Fibroblast of skin of left quadriceps (primary cell): Measurements from ENCODE around the gene ADRB1.

Source experiments
- DNase-seq, 2 experiments: peaks; one replicate each; pipeline ENCODE4 v3.0.0-alpha.2; 2013; ENCODE audit warnings: low read depth in 2 of 2

ADRB1 gene

DNA sequence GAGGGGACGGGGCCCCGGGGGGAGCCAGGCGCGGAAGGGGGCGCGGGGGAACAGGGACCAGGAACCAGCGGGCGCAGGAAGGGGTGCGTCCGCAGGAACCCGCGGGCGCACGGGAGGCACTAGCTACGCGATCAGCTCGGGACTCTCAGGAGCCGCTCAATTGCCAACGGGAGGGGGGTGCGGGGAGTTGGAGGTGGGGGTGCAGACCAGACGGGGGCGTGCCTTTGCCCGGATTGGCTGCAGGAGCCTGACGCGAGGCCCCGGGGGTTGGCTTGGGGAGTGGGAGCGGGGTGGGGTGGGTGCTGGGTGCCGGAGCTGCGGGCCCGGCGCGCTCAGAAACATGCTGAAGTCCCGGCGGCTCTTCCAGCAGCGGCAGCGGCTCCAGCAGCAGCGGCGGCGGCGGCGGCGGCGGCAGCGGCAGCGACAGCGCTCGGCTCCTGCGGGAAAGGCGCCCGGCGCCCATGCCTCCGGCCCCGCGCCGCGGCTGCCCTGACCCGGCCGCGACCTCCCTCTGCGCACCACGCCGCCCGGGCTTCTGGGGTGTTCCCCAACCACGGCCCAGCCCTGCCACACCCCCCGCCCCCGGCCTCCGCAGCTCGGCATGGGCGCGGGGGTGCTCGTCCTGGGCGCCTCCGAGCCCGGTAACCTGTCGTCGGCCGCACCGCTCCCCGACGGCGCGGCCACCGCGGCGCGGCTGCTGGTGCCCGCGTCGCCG lies at the start of gene ADRB1:
TSS of gene ADRB1 (plus strand) at position 335 of the 715 bp plus-strand sequence. CDS start at position 602, 267 bp downstream.
- no peak for DNase-seq

DNA sequence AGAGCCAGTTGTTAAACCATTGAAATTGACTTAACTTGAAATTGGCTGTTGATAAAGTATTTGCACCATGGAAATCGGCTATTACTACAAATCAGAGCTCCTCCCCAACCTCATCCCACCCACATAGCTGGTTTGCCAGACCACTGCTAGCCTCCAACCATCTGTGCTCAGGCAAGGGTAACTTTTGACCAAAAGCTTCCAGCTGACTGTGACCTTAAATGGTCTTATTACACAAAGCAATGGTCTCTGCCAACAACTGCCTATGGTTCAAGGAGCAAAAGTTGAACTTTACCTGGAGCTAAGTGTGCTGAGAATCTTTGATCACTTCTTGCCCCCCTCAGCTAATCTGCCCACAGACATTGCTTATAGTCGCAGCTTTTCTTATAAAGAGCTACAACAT lies 48.5 kb upstream of the ADRB1 start:
- no peak for DNase-seq

DNA sequence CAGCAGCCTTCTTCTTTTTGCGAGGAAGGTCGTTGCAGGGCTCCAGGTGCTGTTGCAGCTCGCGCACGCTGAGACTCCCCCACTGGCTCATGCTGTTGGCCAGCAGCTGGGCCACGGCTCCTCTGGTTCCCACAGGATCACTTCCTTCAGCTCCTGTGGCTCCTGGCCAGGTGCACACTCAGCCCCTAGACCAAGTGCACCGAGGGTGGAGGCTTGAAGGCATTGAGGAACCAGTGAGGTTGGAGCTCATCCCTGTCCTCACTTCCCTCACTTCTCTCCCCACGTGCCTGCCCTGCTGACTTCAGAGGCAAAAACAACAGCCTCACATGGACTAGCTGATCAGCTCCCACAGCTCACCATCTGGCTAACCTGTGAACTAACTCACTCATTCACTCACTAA lies 46.2 kb upstream of the ADRB1 start:
- DNase-seq = no peak

DNA sequence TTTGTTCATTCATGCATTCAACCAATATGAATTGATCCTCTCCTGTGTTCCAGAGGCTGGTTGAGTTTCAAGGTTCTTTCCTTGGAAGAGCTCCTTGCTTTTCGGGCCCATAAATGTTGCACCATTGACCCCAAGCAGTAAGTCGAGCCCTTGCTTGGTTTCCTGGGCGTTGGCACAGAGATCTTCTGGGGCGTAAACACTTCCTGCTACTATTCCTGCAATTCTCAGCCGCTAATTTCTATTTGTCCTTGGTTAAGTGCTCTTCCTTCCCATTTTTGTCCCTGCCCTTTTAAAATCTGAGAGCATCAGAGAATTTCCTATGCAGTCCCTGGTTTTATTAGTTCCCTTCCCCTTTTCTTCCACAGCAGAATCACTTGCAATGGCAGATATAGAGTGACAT lies 44.1 kb upstream of the ADRB1 start:
- no peak for DNase-seq

DNA sequence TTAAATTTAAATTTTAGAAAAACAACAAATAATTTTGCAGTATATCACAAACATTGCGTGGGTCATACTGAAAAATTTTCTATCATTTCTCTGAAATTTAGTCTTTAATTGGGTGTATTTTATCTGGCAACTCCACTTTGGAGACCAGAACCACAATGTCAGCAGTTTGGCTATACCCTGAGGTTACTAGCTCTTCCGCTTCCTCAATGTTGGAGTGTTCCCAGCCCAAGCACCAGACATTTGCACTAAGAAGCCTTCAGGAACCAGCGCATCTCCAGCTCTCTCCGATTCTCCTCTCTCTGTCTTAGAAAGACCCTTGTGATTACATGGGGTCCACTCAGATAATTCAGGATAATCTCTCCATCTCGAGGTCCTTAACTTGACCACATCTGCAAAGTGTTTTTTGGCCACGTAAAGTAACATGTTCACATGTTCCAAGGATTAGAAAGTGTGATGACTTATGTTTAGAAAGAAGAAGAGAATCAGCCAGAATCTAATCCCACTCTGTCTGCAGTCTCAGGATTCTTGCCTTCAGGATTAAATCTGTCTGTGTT lies 43.1 kb upstream of the ADRB1 start:
- DNase-seq = no peak

DNA sequence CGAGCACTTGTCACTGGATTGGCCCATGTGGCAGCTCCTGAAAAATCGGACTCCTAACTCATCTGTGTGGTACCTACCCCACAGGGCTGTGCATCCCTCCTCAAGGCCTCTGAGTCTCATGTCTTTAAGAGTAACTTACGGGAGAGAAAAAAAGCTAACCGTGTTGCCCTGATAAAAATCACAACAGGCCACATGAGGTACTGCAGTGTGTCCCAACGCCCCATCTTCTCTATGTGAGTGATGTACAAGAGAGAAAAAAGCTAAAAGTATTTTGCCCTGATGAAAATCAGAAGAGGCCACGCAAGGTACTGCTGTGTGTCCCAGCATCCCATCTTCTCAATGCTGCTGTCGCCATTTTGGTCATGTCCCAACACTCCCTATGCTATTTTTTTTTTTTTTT lies 41.2 kb upstream of the ADRB1 start:
- DNase-seq = no peak

DNA sequence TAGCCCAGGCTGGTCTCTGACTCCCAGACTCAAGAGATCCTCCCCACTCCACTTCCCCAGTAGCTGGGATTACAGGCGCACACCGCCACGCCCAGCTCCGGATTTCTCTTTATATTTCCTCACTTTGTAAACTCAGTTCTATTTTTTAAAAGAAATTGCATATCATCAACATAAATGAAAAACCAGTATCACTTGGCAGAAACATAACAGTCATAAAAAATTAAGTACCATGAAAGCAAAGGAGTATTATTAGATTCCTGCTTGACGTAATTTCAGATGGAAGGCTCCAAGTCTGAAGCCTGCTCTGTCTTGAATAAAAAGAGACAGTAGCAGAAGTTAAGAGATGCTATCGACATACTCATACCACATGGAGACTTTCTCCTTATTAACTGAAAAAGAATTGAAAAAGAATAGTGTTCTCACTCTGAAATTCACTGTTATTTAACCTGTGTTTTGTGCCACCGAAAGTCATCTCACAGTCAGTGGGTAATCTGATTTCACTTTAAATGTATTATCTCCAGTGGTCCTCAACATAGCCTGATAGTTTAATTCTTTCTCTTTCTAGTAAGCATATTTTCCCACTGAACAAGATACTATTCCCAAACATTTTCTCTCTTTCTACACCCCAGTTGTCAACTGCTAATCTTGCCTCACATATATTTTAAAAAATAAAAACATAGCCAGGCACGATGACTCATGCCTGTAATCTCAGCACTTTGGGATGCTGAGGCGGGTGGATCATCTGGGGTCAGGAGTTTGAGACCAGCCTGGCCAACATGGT lies 40.3 kb upstream of the ADRB1 start:
- no peak for DNase-seq

DNA sequence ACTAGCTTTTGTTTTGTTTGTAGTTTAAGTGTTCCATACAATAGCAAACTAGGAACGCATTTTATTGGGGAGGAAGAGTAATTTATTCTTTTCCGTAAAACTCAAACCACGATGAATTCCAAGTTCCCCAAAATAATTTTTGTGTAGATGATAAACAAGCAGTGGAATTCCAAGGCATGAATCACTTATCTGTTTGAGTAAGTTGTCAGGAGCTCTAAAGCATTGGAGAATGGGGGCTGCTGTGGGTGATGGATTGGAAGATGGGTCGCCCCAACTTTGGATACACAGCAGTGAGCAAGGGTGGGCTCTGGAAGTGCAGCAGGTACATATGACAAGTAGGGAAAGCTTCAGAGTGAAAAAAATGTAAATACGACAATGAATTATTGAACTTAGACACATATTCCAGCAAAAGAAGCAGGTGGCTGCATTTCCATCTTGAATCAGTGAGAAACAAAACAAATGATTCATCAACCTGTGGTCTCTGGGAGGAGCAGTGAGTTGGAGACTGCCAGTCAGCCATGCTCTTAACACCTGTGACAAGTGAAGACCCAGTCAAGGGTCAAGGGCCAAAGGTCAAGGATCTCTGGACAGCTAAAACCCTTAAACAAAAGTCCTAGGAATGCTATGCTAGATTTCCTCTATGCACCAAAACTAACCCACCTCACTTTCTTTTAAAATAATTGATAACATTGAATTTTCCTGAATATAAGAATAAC lies 34.2 kb upstream of the ADRB1 start:
- no peak for DNase-seq

DNA sequence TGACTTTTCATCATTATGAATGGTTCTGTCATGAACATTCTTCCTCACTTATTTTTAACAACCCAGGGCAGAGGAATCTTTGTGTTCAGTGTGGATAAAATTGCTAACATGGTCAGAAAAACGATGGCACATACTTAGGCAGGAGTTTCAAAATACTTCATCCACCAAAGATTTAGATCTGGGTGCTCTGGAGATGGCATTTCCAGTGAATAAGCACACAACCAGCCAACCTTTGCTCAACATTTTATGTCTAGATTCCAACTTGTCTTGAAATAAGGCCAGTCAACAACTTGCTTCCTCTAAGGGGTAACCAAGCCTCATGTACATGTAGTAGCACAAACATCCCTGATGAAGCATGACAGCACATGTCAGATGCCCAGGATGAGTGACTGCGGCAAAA lies 33.4 kb upstream of the ADRB1 start:
- DNase-seq = no peak

DNA sequence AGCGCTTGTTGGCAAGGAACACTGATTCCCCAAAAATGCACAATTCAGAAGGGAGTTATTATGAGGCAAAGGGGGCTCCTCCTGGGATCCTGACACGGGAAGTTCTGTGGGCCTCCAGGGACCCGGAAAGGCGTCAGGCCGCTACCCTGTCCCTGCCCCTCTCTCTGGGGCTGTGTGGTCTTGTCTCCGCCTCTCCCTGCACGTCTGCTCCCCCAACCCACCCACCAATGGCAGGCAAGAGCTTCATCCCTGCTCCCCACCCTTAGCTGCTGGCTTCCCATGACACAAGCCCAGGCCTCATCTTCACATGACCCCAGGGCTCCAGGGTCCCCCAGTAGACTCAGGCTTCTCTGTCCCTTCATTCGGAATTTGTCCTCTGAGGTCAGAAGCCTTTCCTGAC lies 31.0 kb upstream of the ADRB1 start:
- DNase-seq = no peak

DNA sequence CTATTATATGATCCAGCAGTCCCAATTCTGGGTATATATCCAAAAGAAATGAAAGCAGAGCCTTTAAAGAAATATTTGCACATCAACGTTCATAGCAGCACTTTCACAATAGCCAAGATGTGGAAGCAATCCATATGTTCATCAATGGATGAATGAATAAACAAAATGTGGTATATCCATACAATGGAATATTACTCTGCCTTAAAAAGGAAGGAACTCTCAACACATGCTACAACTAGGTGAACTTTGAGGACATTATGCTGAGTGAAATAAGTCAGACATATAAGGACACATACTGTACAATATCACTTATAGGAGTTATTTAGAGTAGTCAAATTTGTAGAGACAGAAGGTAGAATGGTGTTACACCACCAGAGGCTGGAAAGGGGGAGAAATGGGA lies 28.0 kb upstream of the ADRB1 start:
- no peak for DNase-seq

DNA sequence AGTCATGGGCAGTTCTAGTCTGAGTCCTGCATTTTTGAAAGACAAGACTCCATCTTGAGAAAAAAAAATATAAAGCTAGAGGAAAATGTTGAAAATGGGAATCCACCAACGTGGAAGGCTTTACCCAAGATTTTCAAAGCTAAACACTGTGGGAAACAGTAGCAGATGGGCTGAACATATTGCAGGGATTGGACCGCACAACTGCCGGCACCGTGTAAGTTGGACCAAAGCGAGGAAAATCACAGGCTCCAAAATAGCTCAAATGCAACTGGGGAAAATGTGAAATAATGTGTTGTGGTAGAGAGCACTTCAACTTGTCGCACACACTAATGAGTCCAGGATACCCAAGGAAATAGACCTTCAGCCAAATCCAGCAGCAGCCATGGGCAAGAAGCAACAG lies 26.4 kb upstream of the ADRB1 start:
- DNase-seq = no peak

DNA sequence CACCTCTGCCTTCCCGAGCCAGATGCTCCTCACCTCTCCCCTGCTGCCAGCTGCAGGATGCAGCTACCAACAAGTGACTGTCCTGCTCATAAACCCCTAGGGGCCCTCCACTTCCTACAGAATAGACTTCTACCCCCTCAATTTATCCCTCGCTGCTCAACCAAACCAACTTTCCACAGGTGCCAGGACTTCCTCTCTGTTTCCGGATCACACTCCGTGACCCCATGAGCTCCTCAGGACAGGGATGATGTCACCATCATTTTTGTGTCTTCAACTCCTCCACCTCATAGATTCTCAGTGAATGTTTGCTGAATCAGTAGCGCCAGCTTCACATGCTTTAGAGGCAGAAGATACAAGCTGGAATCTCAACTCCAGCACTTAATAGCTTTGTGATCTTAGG lies 25.8 kb upstream of the ADRB1 start:
- DNase-seq = no peak

DNA sequence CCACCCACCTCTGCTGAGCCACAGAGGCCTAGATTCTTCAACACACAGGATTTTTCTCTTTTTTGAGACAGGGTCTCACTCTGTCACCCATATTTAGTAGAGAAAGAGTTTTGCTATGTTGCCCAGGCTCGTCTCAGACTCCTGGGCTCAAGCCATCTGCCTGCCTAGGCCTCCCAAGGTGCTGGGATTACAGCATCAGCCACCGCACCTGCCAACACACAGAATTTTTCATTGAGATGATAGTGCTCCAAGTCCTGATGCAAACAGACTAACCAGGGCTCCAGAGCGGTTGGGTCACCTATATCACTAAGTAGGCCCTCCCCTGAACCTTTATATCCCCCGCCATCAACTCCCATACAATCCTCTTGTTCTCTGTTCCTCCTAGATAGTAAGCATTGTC lies 24.4 kb upstream of the ADRB1 start:
- no peak for DNase-seq

DNA sequence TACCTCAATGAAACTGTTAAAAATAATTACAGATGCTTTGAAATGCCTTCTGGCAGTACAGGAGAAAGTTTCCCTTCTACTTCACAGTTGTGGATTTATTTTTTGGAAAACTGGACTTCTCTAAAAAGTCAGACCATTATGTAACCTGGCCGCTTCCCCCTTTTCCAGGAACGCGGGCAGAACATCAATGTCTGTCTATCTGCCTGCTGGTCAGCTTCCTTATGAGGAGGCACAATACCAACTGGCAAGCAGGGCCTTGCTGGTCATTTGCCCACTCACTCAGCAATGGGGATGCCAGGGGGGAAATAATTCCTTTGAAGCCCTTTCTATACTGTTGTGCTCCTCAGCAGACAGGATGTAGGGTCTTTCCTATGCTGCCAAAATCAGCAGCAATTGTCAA lies 22.5 kb upstream of the ADRB1 start:
- DNase-seq = no peak

DNA sequence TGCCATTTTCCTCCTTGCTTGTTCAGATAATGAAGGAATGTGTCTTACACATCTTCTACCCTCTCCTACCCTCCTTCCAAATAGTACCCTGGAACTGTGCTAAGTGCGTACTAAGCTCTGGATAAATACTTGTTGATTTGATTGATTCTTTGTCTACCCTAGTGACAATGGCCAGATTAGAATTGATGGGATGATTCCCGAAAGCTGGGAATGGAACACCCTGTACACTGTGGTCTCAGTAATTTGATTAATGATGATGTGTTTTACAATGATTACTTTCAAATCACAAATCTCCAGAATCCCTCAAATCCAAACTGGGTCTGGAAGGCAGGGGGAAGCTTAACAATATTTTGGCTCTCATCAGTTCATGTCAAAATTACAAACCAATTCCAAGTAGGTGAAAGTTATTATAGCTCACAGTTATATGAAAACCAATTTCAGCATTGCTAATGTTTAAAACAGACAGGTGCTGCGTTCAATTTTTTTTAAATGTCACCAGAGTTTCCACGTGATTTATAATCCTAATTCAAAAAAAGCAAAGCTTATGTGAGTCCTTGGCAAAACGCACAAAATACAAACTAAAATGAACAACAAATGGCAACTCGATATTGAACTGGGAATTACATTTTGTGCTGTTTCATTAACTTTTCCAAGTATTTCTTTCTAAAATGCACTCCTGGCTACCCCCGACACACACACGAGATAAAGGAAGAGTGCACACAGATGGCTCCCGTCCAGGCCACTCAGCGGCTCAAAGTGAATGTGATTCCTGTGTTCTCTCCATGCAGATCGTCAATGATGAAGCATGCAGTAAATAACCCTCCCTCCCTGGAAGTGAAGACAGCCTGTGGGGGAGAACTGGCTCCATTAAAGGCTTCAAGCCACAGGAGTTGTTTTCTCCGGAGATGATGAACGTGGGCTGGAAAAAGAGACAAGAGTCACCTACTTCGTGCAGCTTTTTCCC lies 21.7 kb upstream of the ADRB1 start:
- peak; percentile 55 to 58 for DNase-seq

DNA sequence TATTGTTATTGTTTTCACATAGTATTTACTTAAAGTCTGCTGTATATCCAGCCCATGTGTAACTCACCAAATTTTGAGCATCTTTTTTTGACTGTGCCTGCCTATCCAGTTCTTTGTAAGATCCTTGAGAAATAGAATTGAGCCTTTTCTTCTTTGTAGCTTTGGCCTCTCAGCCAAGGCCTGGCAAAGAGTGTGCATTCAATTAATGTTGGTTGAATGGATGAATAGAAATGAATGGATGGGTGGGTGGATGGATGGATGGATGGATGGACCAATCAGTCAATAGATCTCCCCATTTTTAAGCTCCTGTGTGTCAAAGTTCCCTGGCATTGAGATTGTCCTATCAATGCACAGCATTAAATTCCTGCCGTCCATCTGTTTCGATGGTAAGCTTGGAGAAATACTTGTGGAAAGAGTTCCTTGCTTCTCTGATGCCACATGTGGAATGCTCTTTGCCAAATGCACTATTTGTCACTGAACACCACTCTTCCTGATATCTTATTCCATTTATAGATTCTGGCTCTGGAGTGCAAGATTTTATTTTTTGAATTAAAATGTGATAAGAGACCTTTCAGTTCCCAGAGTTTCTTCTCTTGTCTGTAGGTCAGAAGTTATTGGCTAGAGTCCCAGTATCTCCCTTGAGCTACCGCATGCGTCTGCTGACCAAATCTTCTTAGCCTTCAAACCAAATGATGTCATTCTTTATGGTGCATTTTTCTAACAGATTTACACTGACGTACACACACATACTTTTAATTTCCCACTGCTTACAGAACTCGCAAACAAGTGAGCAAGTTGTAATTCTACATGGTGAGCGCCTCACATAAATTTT lies 20.7 kb upstream of the ADRB1 start:
- DNase-seq = peak; percentile 49 to 54

DNA sequence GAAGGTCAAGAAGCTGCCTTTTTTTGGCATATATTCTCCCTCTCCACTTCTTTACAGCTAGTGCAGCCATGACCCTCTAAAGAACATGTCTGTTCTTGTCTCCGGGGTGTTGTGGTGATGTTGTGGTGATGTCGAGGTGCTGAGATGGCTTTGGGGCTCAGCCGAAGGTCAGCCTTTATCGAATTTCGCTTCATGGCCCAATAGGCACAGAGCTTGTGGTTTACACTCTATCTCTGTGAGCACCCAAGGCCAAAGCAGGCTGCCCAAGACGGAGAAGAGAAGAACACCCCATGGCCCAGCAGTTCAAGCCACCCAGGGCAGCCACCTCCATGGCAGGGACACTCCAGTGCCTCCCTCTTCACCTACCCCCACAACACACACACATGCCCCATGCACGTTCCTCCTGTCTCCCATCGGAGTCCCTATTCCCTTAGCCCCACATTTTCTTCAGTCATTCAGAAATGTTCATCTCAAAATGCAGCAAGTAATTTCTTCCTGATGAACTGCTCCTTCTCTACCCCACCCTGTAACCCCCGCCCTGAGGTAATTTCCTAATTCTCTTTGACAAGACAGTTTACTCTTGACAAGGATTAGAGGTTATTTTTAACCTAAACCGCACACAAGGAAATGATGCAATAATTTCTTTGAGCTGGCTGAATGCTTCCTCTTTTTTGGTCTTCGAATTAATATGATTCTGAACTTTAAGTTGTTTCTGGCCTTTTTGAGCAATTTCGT lies 18.6 kb upstream of the ADRB1 start:
- DNase-seq = no peak

DNA sequence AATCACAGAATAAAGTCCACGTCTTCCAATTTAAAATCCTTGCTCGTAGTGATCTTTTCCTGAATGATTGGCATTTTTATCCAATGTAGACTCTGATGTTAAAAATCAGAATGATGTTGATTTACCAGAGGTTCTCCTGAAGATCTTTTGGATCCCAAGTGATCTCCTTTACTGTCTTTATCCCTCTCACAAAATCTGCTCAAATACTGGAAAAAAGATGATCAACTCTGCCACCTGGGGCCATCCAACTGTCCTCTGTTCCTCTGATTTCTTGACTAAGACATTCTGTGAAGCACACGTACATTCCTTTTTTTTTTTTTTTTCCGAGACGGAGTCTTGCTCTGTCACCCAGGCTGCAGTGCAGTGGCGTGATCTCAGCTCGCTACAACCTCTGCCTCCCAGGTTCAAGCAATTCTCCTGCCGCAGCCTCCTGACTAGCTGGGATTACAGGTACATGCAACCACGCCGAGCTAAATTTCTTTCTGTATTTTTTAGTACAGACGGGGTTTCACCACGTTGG lies 18.0 kb upstream of the ADRB1 start:
- DNase-seq = no peak
